SH-SY5Y (cell line): ENCODE results near the gene PARD3.

Experiments
- GATA2 ChIP-seq: IDR thresholded peaks from 2 replicates; pipeline ENCODE4 v1.6.1; 2011; ENCODE audit warnings: mild to moderate bottlenecking, low read depth, low read length
- GATA3 ChIP-seq: IDR thresholded peaks from 2 replicates; pipeline ENCODE4 v1.6.1; 2011; ENCODE audit warnings: low read depth, mild to moderate bottlenecking, low read length, moderate library complexity

DNA sequence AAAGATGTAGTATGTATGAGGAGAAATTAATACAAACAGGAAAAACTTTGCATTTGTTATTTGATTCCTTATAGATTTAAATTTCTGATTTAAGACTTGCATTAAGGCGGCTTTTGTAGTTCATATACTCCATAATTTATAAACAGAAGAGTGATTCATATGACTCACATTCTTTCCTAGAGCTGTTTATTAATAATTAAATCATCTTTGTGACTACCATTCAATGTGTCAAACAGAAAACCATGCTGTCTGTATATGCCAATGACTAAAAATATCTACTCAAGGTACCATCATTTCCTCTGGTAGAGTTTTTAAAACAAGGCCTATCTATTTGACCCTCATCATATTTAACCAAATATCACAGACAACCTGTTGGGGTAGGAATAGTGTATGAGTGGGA lies 501.7 kb downstream of the PARD3 start:
- no peak for TF ChIP-seq GATA2
- no peak for TF ChIP-seq GATA3
